ENCODE measurements around the gene ZNF548.
A peak's percentile ranks its signal among the peaks of the same experiment; 100 is the strongest.

The ZNF548 gene

GRCh38 chr19:57357406-57357805, 32.2 kb upstream of the ZNF548 start:
- H3K4me3 ChIP-seq (ENCODE audit: low read depth, low read length) = no peak overlapping the region
- no peak for TF ChIP-seq CTCF (IDR thresholded peaks at IDR 0.05; ENCODE audit: low read depth, low read length)
- no peak for DNase-seq (ENCODE audit: low read depth, low spot score)
- in situ Hi-C loops (cut with HindIII; ENCODE audit: low sequenced_read_pairs) = no loop called here

GRCh38 chr19:57359300-57359699, 30.4 kb upstream of the ZNF548 start:
- in situ Hi-C loops (cut with HindIII; ENCODE audit: low sequenced_read_pairs) = no loop called here
- TF ChIP-seq CTCF (IDR thresholded peaks at IDR 0.05; ENCODE audit: low read depth, low read length) = no peak
- H3K4me3 ChIP-seq (ENCODE audit: low read depth, low read length) = no peak overlapping the region
- DNase-seq (ENCODE audit: low read depth, low spot score) = no peak

DNA sequence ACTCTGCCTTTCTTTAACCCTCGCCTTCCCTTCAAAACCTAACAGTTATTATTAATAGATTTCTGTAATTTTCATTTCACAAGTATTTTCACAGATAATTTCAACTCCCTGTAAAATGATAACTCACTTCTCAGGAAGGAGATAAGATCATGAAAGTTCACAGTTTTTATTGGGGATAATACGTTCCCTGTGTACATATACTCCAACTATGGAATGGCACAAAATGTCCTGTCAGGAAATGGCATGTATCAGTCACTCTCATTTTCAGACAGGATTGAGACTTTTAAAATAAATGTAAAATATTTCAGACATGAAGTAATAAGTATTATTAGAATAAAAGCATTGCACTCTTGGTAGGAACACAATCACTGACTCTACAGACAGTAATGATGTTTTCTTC, 27.2 kb upstream of the ZNF548 start:
- in situ Hi-C loops (cut with HindIII; ENCODE audit: low sequenced_read_pairs) = no loop called here
- DNase-seq (ENCODE audit: low read depth, low spot score) = no peak
- no peak for TF ChIP-seq CTCF (IDR thresholded peaks at IDR 0.05; ENCODE audit: low read depth, low read length)
- H3K4me3 ChIP-seq (ENCODE audit: low read depth, low read length) = peak overlapping the region; percentile 89

- H3K4me3 ChIP-seq (ENCODE audit: low read depth, low read length) = peak within 1 kb of the TSS; percentile 89
- TF ChIP-seq CTCF (IDR thresholded peaks at IDR 0.05; ENCODE audit: low read depth, low read length) = no peak
These were observed 26.5 kb upstream of the ZNF548 start, which contains the start of the genes TRAPPC2B and ZNF547 for GRCh38 chr19:57362997-57363687. Gene TRAPPC2B (plus strand): TSS chr19:57363551. CDS start chr19:57364834, 1,283 bp downstream. Gene ZNF547 (plus strand): TSS chr19:57363551. CDS start chr19:57368556, 5,005 bp downstream.

DNA sequence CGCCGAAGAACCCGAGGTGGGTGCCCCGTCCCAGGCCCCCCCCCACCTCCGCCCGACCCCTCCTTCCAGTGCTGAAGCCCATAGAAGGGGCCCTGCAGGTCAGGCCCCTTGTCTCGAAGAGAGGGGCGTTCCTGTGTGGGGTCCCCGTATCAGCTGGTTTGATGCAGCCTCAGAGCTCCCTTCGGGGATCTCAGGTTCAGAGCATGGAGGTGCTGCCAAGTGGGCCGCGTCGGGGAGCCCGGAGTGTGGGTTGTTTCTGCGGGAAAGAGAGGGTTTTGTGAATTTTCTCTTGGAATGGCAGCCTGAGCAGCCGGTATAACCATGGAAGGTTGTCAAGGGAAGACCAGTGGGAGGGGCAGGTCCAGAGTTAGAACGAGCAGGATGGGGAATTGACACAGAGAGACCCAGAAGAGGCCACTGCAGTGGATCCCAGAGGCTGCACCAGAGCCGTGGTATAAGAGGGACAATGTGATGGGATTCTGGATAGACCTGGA, 25.9 kb upstream of the ZNF548 start:
- peak overlapping the region; percentile 89 for H3K4me3 ChIP-seq (ENCODE audit: low read depth, low read length)
- in situ Hi-C loops (cut with HindIII; ENCODE audit: low sequenced_read_pairs) = no loop called here
- TF ChIP-seq CTCF (IDR thresholded peaks at IDR 0.05; ENCODE audit: low read depth, low read length) = no peak
- DNase-seq (ENCODE audit: low read depth, low spot score) = no peak

More at GRCh38 chr19:57362997-57363687, 26.5 kb upstream of the ZNF548 start, which contains the start of the genes TRAPPC2B and ZNF547:
- peak; percentile 100 for DNase-seq (ENCODE audit: low read depth, low spot score)
- in situ Hi-C loops (cut with HindIII; ENCODE audit: low sequenced_read_pairs) = no loop called here

- in situ Hi-C loops (cut with HindIII; ENCODE audit: low sequenced_read_pairs) = no loop called here
- no peak for DNase-seq (ENCODE audit: low read depth, low spot score)
- TF ChIP-seq CTCF (IDR thresholded peaks at IDR 0.05; ENCODE audit: low read depth, low read length) = no peak
- H3K4me3 ChIP-seq (ENCODE audit: low read depth, low read length) = no peak overlapping the region
These were observed 22.9 kb upstream of the ZNF548 start for GRCh38 chr19:57366776-57367175.
